Upper lobe of right lung (tissue), 1 donor: ENCODE results near the gene MAST3. TPM values are rescaled to one million over a fixed set of nuclear protein-coding genes. Genes with fewer than 3 reads are reported as not detected.

Experiments
- ATAC-seq: fragments of 200-7000 bp; cut with Tn5 transposase; one replicate; pipeline ENCODE4 v1.9.1; 2020; ENCODE audit warnings: mild to moderate bottlenecking, moderate library complexity
- DNase-seq: peaks from one replicate; pipeline ENCODE4 v3.0.0-alpha.2; 2020
- H3K27ac ChIP-seq: fragments of 200-600 bp; one replicate; pipeline ENCODE4 v1.8.0; 2022
- H3K27me3 ChIP-seq: fragments of 200-600 bp; one replicate; pipeline ENCODE4 v1.8.0; 2022; ENCODE audit warnings: mild to moderate bottlenecking
- H3K36me3 ChIP-seq: fragments of 200-600 bp; one replicate; pipeline ENCODE4 v1.8.0; 2022
- H3K4me1 ChIP-seq: fragments of 200-600 bp; one replicate; pipeline ENCODE4 v1.8.0; 2022
- H3K4me3 ChIP-seq: fragments of 200-600 bp; one replicate; pipeline ENCODE4 v1.8.0; 2022; ENCODE audit warnings: mild to moderate bottlenecking
- H3K9me3 ChIP-seq: fragments of 200-600 bp; one replicate; pipeline ENCODE4 v1.8.0; 2022
- CTCF ChIP-seq: fragments of 200-600 bp; IDR thresholded peaks from one replicate; pipeline ENCODE4 v1.8.0; 2022; ENCODE audit warnings: antibody characterized with exemption
- intact Hi-C: fragments of 100-400 bp; cut with DNase I; formaldehyde crosslinking; loops from one replicate; pipeline ENCODE4 v1.11.0; 2022
- total RNA-seq: library from RNA; stranded (reverse); fragmentation: NEBNext Ultra II Directional; extraction: Animal tissue kit (Norgen Biotek cat#: 25700); gene quantifications from one replicate; pipeline ENCODE4 v1.2.1, GENCODE V29; 2021
- donor health status: DM: no; HTN: yes; CAD: no; lungs with severe emphysema.

Gene MAST3
- total RNA-seq, 1 donor from 2014 or later: 23.1 TPM

GRCh38 chr19:18194554-18195238 is 97.1 kb downstream of the MAST3 start:
- H3K4me1 ChIP-seq: peaks cover 18% of the 10 kb centered on the region
- peak overlapping the region; percentile 91 for H3K4me3 ChIP-seq
- ATAC-seq: no peak
- peak; percentile 72 for DNase-seq
- H3K27ac ChIP-seq: no peak overlapping the region
- no peak for TF ChIP-seq CTCF
- H3K36me3 ChIP-seq: peaks cover 17% of the 10 kb centered on the region
- H3K9me3 ChIP-seq: no peaks in the 10 kb centered on the region
- no peaks in the 10 kb centered on the region for H3K27me3 ChIP-seq
- intact Hi-C loops: no loop called here

- ATAC-seq: no peak
- H3K9me3 ChIP-seq: no peaks in the 10 kb centered on the region
- no peak overlapping the region for H3K27ac ChIP-seq
- no peaks in the 10 kb centered on the region for H3K27me3 ChIP-seq
- TF ChIP-seq CTCF: no peak
- intact Hi-C loops: no loop called here
- peaks cover 17% of the 10 kb centered on the region for H3K36me3 ChIP-seq
- H3K4me1 ChIP-seq: peaks cover 17% of the 10 kb centered on the region
- no peak for DNase-seq
- no peak overlapping the region for H3K4me3 ChIP-seq
These were observed 98.9 kb downstream of the MAST3 start for GRCh38 chr19:18196511-18196845.

- no peaks in the 10 kb centered on the region for H3K27me3 ChIP-seq
- H3K36me3 ChIP-seq: peaks cover 17% of the 10 kb centered on the region
- H3K9me3 ChIP-seq: no peaks in the 10 kb centered on the region
- DNase-seq (no peak), ATAC-seq (no peak)
- intact Hi-C loops: no loop called here
- no peak for TF ChIP-seq CTCF
- H3K4me3 ChIP-seq: no peak overlapping the region
- no peak overlapping the region for H3K27ac ChIP-seq
- H3K4me1 ChIP-seq: peaks cover 12% of the 10 kb centered on the region
These were observed 99.7 kb downstream of the MAST3 start for GRCh38 chr19:18197306-18197705.

GRCh38 chr19:18197941-18198340 is 100.4 kb downstream of the MAST3 start:
- TF ChIP-seq CTCF: no peak
- ATAC-seq: no peak
- Histone ChIP-seq H3K36me3 (peaks cover 17% of the 10 kb centered on the region), H3K27ac (no peak overlapping the region), H3K4me1 (peaks cover 16% of the 10 kb centered on the region), H3K4me3 (no peak overlapping the region), H3K27me3 (no peaks in the 10 kb centered on the region), H3K9me3 (no peaks in the 10 kb centered on the region)
- no peak for DNase-seq
- intact Hi-C loops: no loop called here

GRCh38 chr19:18198374-18198773 is 100.8 kb downstream of the MAST3 start:
- H3K27ac ChIP-seq: no peak overlapping the region
- H3K4me1 ChIP-seq: peaks cover 20% of the 10 kb centered on the region
- no peaks in the 10 kb centered on the region for H3K9me3 ChIP-seq
- no peak for TF ChIP-seq CTCF
- H3K4me3 ChIP-seq: no peak overlapping the region
- no peak for DNase-seq
- no peaks in the 10 kb centered on the region for H3K27me3 ChIP-seq
- intact Hi-C loops: no loop called here
- ATAC-seq: no peak
- peaks cover 17% of the 10 kb centered on the region for H3K36me3 ChIP-seq

Other genes with a start within 250 kb of the MAST3 start
- 15.1 TPM for gene JAK3, start 249.8 kb upstream of the MAST3 start, total RNA-seq
- 1,315 TPM for gene RPL18A, start 237.9 kb upstream of the MAST3 start, total RNA-seq
- not detected for gene SLC5A5, start 225.8 kb upstream of the MAST3 start, total RNA-seq
- 59.7 TPM for gene CCDC124, start 164.8 kb upstream of the MAST3 start, total RNA-seq
- not detected for gene KCNN1, start 130.7 kb upstream of the MAST3 start, total RNA-seq
- gene ARRDC2, start 89.6 kb upstream of the MAST3 start, total RNA-seq: 82.7 TPM
- 6.2 TPM for gene IL12RB1, start 10.8 kb upstream of the MAST3 start, total RNA-seq
- gene PIK3R2, start 55.4 kb downstream of the MAST3 start, total RNA-seq: 24.2 TPM
- 554 TPM for gene IFI30, start 76.0 kb downstream of the MAST3 start, total RNA-seq
- 8.2 TPM for gene MPV17L2, start 95.4 kb downstream of the MAST3 start, total RNA-seq
- 1.9 TPM for gene RAB3A, start 106.3 kb downstream of the MAST3 start, total RNA-seq
- gene PDE4C, start 128.7 kb downstream of the MAST3 start, total RNA-seq: 7.6 TPM
- gene IQCN, start 176.7 kb downstream of the MAST3 start, total RNA-seq: 4.9 TPM
- 204 TPM for gene JUND, start 183.8 kb downstream of the MAST3 start, total RNA-seq
- 76.9 TPM for gene LSM4, start 225.3 kb downstream of the MAST3 start, total RNA-seq
- 40.8 TPM for gene PGPEP1, start 242.8 kb downstream of the MAST3 start, total RNA-seq